ENCODE data around the gene RAET1G.

RAET1G gene

GRCh38 chr6:149890629-149891045 lies 32.3 kb downstream of the RAET1G start:
- peaks cover 29% of the 10 kb centered on the region for H3K27me3 Mint-ChIP-seq
- no peak overlapping the region for H3K4me3 Mint-ChIP-seq
- no peak for DNase-seq (ENCODE audit: low spot score in 2 of 2)

GRCh38 chr6:149889326-149889725 lies 33.6 kb downstream of the RAET1G start:
- H3K27me3 Mint-ChIP-seq = peaks cover 42% of the 10 kb centered on the region
- H3K4me3 Mint-ChIP-seq = no peak overlapping the region
- H3K36me3 Mint-ChIP-seq (ENCODE audit: insufficient read depth) = no peaks in the 10 kb centered on the region
- DNase-seq (ENCODE audit: low spot score in 2 of 2) = no peak
- H3K27ac Mint-ChIP-seq (ENCODE audit: low read depth) = no peak overlapping the region
- H3K9me3 Mint-ChIP-seq = no peaks in the 10 kb centered on the region
- ATAC-seq (replicated peaks; ENCODE audit: extremely low read depth, poor library complexity, severe bottlenecking) = no peak
- no peaks in the 10 kb centered on the region for H3K4me1 Mint-ChIP-seq

More at GRCh38 chr6:149890629-149891045, 32.3 kb downstream of the RAET1G start:
- Mint-ChIP-seq H3K9me3 (no peaks in the 10 kb centered on the region), H3K27ac (ENCODE audit: low read depth) (no peak overlapping the region), H3K36me3 (ENCODE audit: insufficient read depth) (no peaks in the 10 kb centered on the region), H3K4me1 (no peaks in the 10 kb centered on the region)
- ATAC-seq (replicated peaks; ENCODE audit: extremely low read depth, poor library complexity, severe bottlenecking) = no peak

- no peak overlapping the region for H3K4me3 Mint-ChIP-seq
Measured at GRCh38 chr6:149888659-149889058, 34.3 kb downstream of the RAET1G start.

GRCh38 chr6:149888093-149888492 lies 34.8 kb downstream of the RAET1G start:
- H3K4me3 Mint-ChIP-seq = no peak overlapping the region
- no peak overlapping the region for H3K27ac Mint-ChIP-seq (ENCODE audit: low read depth)
- no peaks in the 10 kb centered on the region for H3K4me1 Mint-ChIP-seq
- H3K36me3 Mint-ChIP-seq (ENCODE audit: insufficient read depth) = no peaks in the 10 kb centered on the region
- no peaks in the 10 kb centered on the region for H3K9me3 Mint-ChIP-seq
- DNase-seq (ENCODE audit: low spot score in 2 of 2) (no peak), ATAC-seq (replicated peaks; ENCODE audit: extremely low read depth, poor library complexity, severe bottlenecking) (no peak)
- H3K27me3 Mint-ChIP-seq = peaks cover 44% of the 10 kb centered on the region

More at GRCh38 chr6:149888659-149889058, 34.3 kb downstream of the RAET1G start:
- Mint-ChIP-seq H3K27me3 (peaks cover 44% of the 10 kb centered on the region), H3K9me3 (no peaks in the 10 kb centered on the region), H3K4me1 (no peaks in the 10 kb centered on the region), H3K36me3 (ENCODE audit: insufficient read depth) (no peaks in the 10 kb centered on the region), H3K27ac (ENCODE audit: low read depth) (no peak overlapping the region)
- ATAC-seq (replicated peaks; ENCODE audit: extremely low read depth, poor library complexity, severe bottlenecking) = no peak
- DNase-seq (ENCODE audit: low spot score in 2 of 2) = no peak

GRCh38 chr6:149887343-149887742 lies 35.6 kb downstream of the RAET1G start:
- no peak for ATAC-seq (replicated peaks; ENCODE audit: extremely low read depth, poor library complexity, severe bottlenecking)
- Mint-ChIP-seq H3K4me3 (no peak overlapping the region), H3K9me3 (no peaks in the 10 kb centered on the region), H3K27ac (ENCODE audit: low read depth) (no peak overlapping the region), H3K4me1 (no peaks in the 10 kb centered on the region), H3K36me3 (ENCODE audit: insufficient read depth) (no peaks in the 10 kb centered on the region), H3K27me3 (peaks cover 46% of the 10 kb centered on the region)
- DNase-seq (ENCODE audit: low spot score in 2 of 2) = no peak

GRCh38 chr6:149885888-149886287 lies 37.0 kb downstream of the RAET1G start:
- peaks cover 50% of the 10 kb centered on the region for H3K27me3 Mint-ChIP-seq
- H3K9me3 Mint-ChIP-seq = no peaks in the 10 kb centered on the region
- ATAC-seq (replicated peaks; ENCODE audit: extremely low read depth, poor library complexity, severe bottlenecking) = no peak
- H3K27ac Mint-ChIP-seq (ENCODE audit: low read depth) = no peak overlapping the region
- H3K4me3 Mint-ChIP-seq = no peak overlapping the region
- H3K4me1 Mint-ChIP-seq = no peaks in the 10 kb centered on the region
- H3K36me3 Mint-ChIP-seq (ENCODE audit: insufficient read depth) = no peaks in the 10 kb centered on the region
- DNase-seq (ENCODE audit: low spot score in 2 of 2) = no peak

GRCh38 chr6:149884617-149885016 lies 38.3 kb downstream of the RAET1G start:
- no peak overlapping the region for H3K4me3 Mint-ChIP-seq
- no peak overlapping the region for H3K27ac Mint-ChIP-seq (ENCODE audit: low read depth)
- no peaks in the 10 kb centered on the region for H3K9me3 Mint-ChIP-seq
- no peak for DNase-seq (ENCODE audit: low spot score in 2 of 2)
- H3K4me1 Mint-ChIP-seq = no peaks in the 10 kb centered on the region
- peaks cover 62% of the 10 kb centered on the region for H3K27me3 Mint-ChIP-seq
- H3K36me3 Mint-ChIP-seq (ENCODE audit: insufficient read depth) = no peaks in the 10 kb centered on the region
- no peak for ATAC-seq (replicated peaks; ENCODE audit: extremely low read depth, poor library complexity, severe bottlenecking)

GRCh38 chr6:149884215-149884614 lies 38.7 kb downstream of the RAET1G start:
- Mint-ChIP-seq H3K9me3 (no peaks in the 10 kb centered on the region), H3K27me3 (peaks cover 66% of the 10 kb centered on the region), H3K27ac (ENCODE audit: low read depth) (no peak overlapping the region), H3K4me1 (no peaks in the 10 kb centered on the region), H3K4me3 (no peak overlapping the region), H3K36me3 (ENCODE audit: insufficient read depth) (no peaks in the 10 kb centered on the region)
- DNase-seq (ENCODE audit: low spot score in 2 of 2) (no peak), ATAC-seq (replicated peaks; ENCODE audit: extremely low read depth, poor library complexity, severe bottlenecking) (no peak)

GRCh38 chr6:149881860-149882259 lies 41.1 kb downstream of the RAET1G start:
- Mint-ChIP-seq H3K9me3 (no peaks in the 10 kb centered on the region), H3K27ac (ENCODE audit: low read depth) (no peak overlapping the region), H3K4me3 (no peak overlapping the region), H3K36me3 (ENCODE audit: insufficient read depth) (no peaks in the 10 kb centered on the region), H3K27me3 (peaks cover 72% of the 10 kb centered on the region), H3K4me1 (no peaks in the 10 kb centered on the region)
- no peak for DNase-seq (ENCODE audit: low spot score in 2 of 2)
- no peak for ATAC-seq (replicated peaks; ENCODE audit: extremely low read depth, poor library complexity, severe bottlenecking)

- Mint-ChIP-seq H3K36me3 (ENCODE audit: insufficient read depth) (peaks cover 3% of the 10 kb centered on the region), H3K27ac (ENCODE audit: low read depth) (no peak overlapping the region), H3K4me3 (no peak overlapping the region), H3K27me3 (peaks cover 77% of the 10 kb centered on the region), H3K9me3 (no peaks in the 10 kb centered on the region), H3K4me1 (no peaks in the 10 kb centered on the region)
- no peak for DNase-seq (ENCODE audit: low spot score in 2 of 2)
- no peak for ATAC-seq (replicated peaks; ENCODE audit: extremely low read depth, poor library complexity, severe bottlenecking)
Measured at GRCh38 chr6:149881066-149881766, 41.7 kb downstream of the RAET1G start.

- no peak for DNase-seq (ENCODE audit: low spot score in 2 of 2)
- Mint-ChIP-seq H3K27me3 (peaks cover 94% of the 10 kb centered on the region), H3K4me3 (no peak overlapping the region), H3K9me3 (no peaks in the 10 kb centered on the region), H3K27ac (ENCODE audit: low read depth) (no peak overlapping the region), H3K4me1 (no peaks in the 10 kb centered on the region), H3K36me3 (ENCODE audit: insufficient read depth) (peaks cover 3% of the 10 kb centered on the region)
- no peak for ATAC-seq (replicated peaks; ENCODE audit: extremely low read depth, poor library complexity, severe bottlenecking)
Measured at GRCh38 chr6:149877659-149878058, 45.3 kb downstream of the RAET1G start.

GRCh38 chr6:149876241-149876933 lies 46.5 kb downstream of the RAET1G start:
- no peaks in the 10 kb centered on the region for H3K9me3 Mint-ChIP-seq
- DNase-seq (ENCODE audit: low spot score in 2 of 2) (no peak), ATAC-seq (replicated peaks; ENCODE audit: extremely low read depth, poor library complexity, severe bottlenecking) (no peak)
- H3K27me3 Mint-ChIP-seq = peaks cover 95% of the 10 kb centered on the region
- no peaks in the 10 kb centered on the region for H3K4me1 Mint-ChIP-seq
- peaks cover 3% of the 10 kb centered on the region for H3K36me3 Mint-ChIP-seq (ENCODE audit: insufficient read depth)
- H3K4me3 Mint-ChIP-seq = no peak overlapping the region
- H3K27ac Mint-ChIP-seq (ENCODE audit: low read depth) = no peak overlapping the region

- no peaks in the 10 kb centered on the region for H3K9me3 Mint-ChIP-seq
- peaks cover 70% of the 10 kb centered on the region for H3K27me3 Mint-ChIP-seq
- H3K4me3 Mint-ChIP-seq = no peak overlapping the region
- peaks cover 3% of the 10 kb centered on the region for H3K36me3 Mint-ChIP-seq (ENCODE audit: insufficient read depth)
- DNase-seq (ENCODE audit: low spot score in 2 of 2) = no peak
- H3K4me1 Mint-ChIP-seq = no peaks in the 10 kb centered on the region
- ATAC-seq (replicated peaks; ENCODE audit: extremely low read depth, poor library complexity, severe bottlenecking) = no peak
- H3K27ac Mint-ChIP-seq (ENCODE audit: low read depth) = no peak overlapping the region
Measured at GRCh38 chr6:149872233-149872632, 50.7 kb downstream of the RAET1G start.
